A549 treated with AZD9567 at 1 μM for 4 hours (cell line): ENCODE data around the gene KIAA1328. TPM values are rescaled to one million over a fixed set of nuclear protein-coding genes. Genes with fewer than 3 reads are reported as not detected.

Experiments used
- total RNA-seq: library from RNA; stranded (reverse); fragments of 200-300 nt; extraction: Qiagen RNA extraction; gene quantifications from 5 replicates; pipeline ENCODE4 v1.2.3, GENCODE V29; 2022; ENCODE audit not compliant: insufficient read depth

The KIAA1328 gene
- total RNA-seq: 1.2 to 5.3 TPM (median 1.5 TPM) in 5 replicates

GRCh38 chr18:36828630-36829361 is at the start of gene KIAA1328, which contains the start of gene TPGS2:
KIAA1328 (plus strand) TSS chr18:36829127; CDS start chr18:36829139, 12 bp downstream.
TPGS2 (minus strand) TSS chr18:36829002; CDS start chr18:36828767, 235 bp downstream.

Other genes starting within 250 kb of the KIAA1328 start
- 80.9 to 116 TPM (median 86.6 TPM) in 5 replicates for gene TPGS2, start 125 bp upstream of the KIAA1328 start, total RNA-seq